HG02840 (cell line): Measurements from ENCODE around the gene PRKCA.
"Not testable (repeated sequence)": the region's sequence is repeated elsewhere in the genome, so short reads cannot be mapped to it uniquely, and the experiment has no call there.

Experiments used
- ATAC-seq: cut with Tn5 transposase; IDR thresholded peaks from one replicate; pipeline ENCODE4 v1.9.1; 2021; ENCODE audit warnings: mild to moderate bottlenecking, moderate library complexity, moderate number of reproducible peaks; ENCODE audit not compliant: unreplicated experiment, low FRiP score

Gene PRKCA

DNA sequence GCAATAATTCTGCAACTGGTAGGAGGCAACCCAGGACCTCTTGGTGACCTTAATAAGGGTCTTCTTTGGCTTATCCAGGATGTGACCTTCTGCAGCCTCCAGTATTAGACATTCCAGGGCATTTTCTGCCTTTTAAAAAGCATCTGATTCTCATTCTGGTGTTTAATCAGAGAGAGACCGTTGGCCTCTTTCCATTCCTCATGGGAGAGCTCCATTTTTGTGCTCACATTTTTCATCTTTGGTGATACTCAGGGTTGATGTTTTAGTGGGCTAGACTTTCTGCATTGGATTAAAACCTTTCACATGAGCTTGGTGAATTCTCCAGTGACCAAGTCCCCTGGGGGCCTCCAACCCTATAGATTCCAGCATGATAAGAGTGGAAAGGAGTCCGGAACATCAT, 382.3 kb downstream of the PRKCA start:
- no peak for ATAC-seq

- no peak for ATAC-seq
Observed at GRCh38 chr17:66686601-66687000, 384.2 kb downstream of the PRKCA start.

DNA sequence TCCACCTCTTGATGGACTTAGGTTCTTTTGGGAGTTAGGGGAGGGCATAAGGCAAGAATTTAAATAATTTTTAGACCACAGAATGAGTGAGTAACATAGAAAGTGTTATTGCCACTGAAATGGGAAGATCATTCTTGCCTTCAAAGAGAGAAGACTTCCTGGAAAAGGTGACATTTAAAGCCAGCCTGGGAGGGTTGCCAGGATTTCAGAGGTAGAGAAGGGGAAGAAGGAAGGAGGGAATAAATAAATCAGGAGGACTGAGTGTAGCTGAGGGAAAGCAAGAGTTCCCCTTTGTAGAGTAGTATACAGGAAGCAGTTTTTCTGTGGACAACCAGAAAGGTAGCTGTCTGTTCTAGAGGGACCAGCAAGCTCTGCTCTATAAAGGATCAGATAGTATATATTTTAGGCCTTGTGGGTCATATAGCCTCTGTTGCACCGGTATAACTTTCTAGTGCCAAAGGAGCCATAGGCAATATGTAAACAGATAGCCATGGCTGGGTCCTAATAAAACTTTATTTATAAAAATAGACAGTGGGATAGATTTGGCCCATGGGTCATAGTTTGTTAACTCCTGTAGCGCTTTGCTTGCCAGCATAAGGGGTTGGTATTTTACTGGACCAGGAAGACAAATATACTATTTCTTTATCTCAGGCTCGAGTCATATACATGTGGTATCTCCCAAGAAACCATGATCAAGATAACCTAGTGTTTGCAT, 385.3 kb downstream of the PRKCA start:
- no peak for ATAC-seq

GRCh38 chr17:66689221-66689620, 386.8 kb downstream of the PRKCA start:
- ATAC-seq = no peak

DNA sequence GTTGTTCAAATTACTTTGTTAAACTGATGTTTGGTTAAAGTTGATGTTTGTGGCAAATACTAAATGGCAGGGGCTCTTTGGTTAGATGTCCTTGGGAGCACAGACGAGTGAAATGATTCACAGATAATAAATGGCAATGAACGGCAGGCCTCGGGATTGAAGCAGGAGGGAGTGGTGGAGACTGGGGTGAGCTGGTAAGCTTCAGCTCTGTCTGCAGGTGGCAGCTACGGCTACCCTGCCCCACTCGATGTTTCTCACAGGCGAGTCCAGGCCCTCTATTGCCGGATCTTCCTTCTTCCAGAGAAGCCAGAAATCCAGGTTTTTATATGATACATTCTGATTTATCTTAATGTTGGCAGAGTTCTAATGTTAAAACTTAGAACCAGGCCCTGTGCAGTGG, 387.8 kb downstream of the PRKCA start:
- no peak for ATAC-seq

- no peak for ATAC-seq
Observed at GRCh38 chr17:66691644-66692420, 389.4 kb downstream of the PRKCA start.

GRCh38 chr17:66692421-66692690, 389.9 kb downstream of the PRKCA start:
- no peak for ATAC-seq

GRCh38 chr17:66695098-66695497, 392.7 kb downstream of the PRKCA start:
- ATAC-seq = no peak

DNA sequence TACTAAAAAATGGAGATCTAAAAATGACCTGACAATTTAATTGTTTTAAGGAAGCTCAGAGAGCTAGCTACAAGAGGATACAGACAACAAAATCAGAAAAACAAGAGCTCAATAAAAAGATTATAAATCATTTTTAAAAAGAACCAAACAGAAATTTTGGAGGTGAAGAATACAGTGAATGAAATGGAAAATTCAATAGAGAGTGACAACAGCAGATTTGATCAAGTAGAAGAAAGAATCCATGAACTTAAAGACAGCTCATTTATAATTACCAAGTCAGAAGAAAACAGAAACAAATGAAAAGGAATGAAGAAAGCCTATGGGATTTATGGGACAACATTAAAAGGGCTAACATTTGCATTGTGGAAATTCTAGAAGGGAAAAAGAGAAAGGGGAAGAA, 395.9 kb downstream of the PRKCA start:
- no peak for ATAC-seq

GRCh38 chr17:66701462-66701861, 399.0 kb downstream of the PRKCA start:
- no peak for ATAC-seq

DNA sequence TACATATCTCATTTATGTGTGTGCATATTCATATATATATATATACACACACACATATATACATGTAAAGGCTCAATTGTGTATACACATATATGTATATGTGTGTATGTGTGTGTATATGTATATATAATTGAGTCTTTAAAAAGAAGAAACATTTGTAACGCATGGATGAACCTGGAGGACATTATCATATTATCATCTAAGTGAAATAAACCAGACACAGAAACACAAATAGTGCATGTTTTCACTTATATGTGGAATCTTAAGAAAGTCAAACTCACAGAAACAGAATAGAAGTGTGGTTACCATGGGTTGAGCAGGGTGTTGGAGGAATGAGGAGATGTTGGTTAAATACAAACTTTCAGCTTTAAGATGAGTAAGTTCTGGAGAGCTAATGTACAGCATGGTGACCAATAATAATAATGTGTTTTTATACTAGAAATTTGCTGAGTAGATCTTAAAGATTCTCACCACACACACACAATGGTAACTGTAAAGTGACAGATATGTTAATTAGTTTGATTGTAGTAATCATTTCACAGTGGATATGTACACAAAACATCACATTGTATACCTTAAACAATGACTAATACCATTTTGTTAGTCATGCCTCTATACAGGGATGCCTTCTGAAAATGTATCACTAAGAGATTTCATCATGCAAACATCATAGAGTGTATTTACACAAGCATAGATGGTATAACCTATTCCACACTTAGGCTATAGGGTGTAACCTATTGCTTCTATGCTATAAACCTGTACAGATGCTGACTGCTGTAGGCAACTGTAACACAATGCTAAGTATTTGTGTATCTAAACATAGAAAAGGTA, 399.9 kb downstream of the PRKCA start:
- no peak for ATAC-seq

GRCh38 chr17:66704858-66705520, 402.6 kb downstream of the PRKCA start:
- no peak for ATAC-seq

GRCh38 chr17:66706851-66707450, 404.5 kb downstream of the PRKCA start:
- ATAC-seq = no peak

DNA sequence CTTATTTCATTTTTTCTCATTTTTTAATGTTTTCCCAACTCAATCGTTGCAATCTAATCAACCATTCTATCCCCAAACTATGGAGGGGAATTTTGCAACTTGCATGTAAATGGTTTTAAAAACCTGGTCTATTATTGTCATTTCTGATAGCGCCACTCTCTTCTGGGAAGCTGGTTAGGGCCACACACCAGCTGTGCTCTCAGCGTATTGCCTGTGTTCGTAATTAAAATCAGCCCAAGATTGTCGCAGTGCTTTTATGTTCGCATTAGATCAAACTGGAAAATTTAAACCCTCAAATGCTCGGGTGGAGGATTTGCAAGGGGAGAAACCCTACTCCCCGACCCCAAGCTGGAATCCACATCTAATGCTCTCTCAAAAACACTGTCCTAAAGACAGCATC, 409.0 kb downstream of the PRKCA start:
- no peak for ATAC-seq

GRCh38 chr17:66711881-66712321, 409.5 kb downstream of the PRKCA start:
- ATAC-seq = no peak

DNA sequence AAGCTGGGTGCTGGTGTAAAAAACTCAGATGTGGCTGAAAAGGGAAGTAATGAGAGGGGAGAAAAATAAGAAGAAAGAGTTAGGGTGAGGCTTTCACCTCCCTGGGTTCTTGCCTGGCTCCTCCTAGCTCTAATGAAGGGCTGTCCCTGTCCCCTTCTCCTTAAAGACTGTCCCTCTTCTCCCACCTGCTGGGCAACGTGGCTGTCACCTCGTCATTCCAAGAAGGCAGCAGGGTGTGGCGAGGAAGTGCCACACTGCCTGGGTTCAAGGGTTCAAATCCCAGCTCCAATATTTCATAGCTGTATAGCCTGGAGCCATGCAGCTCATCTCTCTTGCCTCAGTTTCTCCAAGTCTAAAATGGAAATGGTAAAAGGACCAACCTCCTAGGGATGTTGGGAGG, 410.0 kb downstream of the PRKCA start:
- ATAC-seq = no peak

DNA sequence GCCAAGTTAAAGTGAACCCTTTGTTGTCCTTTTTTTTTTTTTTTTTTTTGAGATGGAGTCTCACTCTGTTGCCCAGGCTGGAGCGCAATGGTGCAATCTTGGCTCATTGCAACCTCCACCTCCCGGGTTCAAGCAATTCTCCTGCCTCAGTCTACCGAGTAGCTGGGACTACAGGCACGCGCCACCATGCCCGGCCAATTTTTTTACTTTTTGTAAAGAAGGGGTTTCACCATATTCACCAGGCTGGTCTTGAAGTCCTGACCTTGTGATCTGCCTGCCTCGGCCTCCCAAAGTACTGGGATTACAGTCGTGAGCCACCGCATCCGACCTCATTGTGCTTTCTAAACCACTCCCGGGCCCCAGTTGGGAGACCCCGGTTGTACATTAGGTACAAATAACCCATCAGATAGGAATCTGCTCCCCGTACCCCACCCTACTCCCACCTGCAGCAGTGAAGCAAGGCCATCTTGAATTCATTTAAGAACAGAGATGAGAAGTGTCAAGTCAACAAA, 410.7 kb downstream of the PRKCA start:
- ATAC-seq = not testable (repeated sequence)

- ATAC-seq = peak; percentile 76
Observed at GRCh38 chr17:66713533-66714042, 411.2 kb downstream of the PRKCA start.

- ATAC-seq = no peak
Observed at GRCh38 chr17:66714046-66715023, 411.9 kb downstream of the PRKCA start.
